ENCODE data around the gene TMEM248. TPM values are rescaled to one million over a fixed set of nuclear protein-coding genes. Genes with fewer than 3 reads are reported as not detected.
A peak's percentile ranks its signal among the peaks of the same experiment; 100 is the strongest.
"Not testable (repeated sequence)": the region's sequence is repeated elsewhere in the genome, so short reads cannot be mapped to it uniquely, and the experiment has no call there.

TMEM248 gene
- total and polyA plus RNA-seq, 5 donors, result 26.9 to 67.3 (median 60.3) TPM

DNA sequence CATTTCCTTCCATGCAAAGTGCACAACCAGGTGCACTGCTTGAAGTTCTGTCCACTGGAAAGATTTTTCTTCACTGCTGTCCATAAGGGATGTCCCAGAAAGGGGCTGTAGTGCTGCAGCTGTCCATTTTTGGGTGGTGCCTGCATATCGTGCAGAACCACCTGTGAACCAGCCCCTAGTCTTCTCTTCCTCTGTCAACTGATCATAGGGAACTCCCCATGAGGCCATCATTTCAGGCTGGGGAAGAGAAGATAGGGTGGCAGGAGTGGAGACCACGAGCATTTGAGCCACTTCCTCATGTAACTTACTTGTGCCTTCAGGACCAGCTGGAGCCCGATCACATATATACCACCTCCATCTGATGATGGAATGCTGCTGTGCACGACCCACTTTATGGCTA lies 12.4 kb upstream of the TMEM248 start:
- ATAC-seq; H3K27ac ChIP-seq (ENCODE audit: low read length); H3K4me1 ChIP-seq (ENCODE audit: control insufficient read depth, insufficient read depth, low read length); H3K9me3 ChIP-seq (ENCODE audit: control insufficient read depth, low read length); intact Hi-C loops (cut with DNase I); H3K4me3 ChIP-seq (ENCODE audit: low read length); DNase-seq; H3K27me3 ChIP-seq (ENCODE audit: control insufficient read depth, insufficient read depth): not testable (repeated sequence)
- WGBS, result 77% methylated on average over 4 of the region's 4 CpGs

DNA sequence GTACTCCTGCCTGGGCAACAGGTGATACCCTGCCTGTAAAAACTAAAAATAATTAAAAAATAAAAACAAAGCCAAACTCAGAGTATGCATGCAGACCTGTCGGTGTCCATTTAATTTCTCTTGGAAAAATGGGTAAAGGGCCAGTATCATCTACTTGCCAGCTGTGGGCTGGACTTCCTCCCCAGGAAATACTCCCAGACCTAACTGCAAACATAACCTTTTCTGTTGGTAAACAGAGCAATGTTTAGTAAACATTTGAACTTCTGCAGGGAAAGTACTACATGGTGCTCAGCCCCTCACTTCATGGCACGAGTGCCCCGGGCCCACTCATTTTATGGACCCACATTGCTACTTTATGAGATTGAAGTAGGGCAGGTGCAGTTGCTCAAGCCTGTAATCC lies 10.2 kb upstream of the TMEM248 start:
- H3K4me1 ChIP-seq (ENCODE audit: control insufficient read depth, insufficient read depth, low read length), result no peaks in the 10 kb centered on the region
- no peaks in the 10 kb centered on the region for H3K27me3 ChIP-seq (ENCODE audit: control insufficient read depth, insufficient read depth)
- 57% methylated on average over 3 of the region's 3 CpGs for WGBS
- no peak overlapping the region for H3K4me3 ChIP-seq (ENCODE audit: low read length)
- no peak overlapping the region for H3K27ac ChIP-seq (ENCODE audit: low read length)
- intact Hi-C loops (cut with DNase I), result no loop called here
- DNase-seq (no peak), ATAC-seq (no peak)
- H3K9me3 ChIP-seq (ENCODE audit: control insufficient read depth, low read length), result no peaks in the 10 kb centered on the region

GRCh38 chr7:66911191-66911590 lies 9.8 kb upstream of the TMEM248 start:
- ATAC-seq; H3K27me3 ChIP-seq (ENCODE audit: control insufficient read depth, insufficient read depth); DNase-seq; H3K4me1 ChIP-seq (ENCODE audit: control insufficient read depth, insufficient read depth, low read length); H3K4me3 ChIP-seq (ENCODE audit: low read length); H3K27ac ChIP-seq (ENCODE audit: low read length); intact Hi-C loops (cut with DNase I); H3K9me3 ChIP-seq (ENCODE audit: control insufficient read depth, low read length): not testable (repeated sequence)
- 97% methylated on average over 2 of the region's 2 CpGs for whole genome bisulfite sequencing

DNA sequence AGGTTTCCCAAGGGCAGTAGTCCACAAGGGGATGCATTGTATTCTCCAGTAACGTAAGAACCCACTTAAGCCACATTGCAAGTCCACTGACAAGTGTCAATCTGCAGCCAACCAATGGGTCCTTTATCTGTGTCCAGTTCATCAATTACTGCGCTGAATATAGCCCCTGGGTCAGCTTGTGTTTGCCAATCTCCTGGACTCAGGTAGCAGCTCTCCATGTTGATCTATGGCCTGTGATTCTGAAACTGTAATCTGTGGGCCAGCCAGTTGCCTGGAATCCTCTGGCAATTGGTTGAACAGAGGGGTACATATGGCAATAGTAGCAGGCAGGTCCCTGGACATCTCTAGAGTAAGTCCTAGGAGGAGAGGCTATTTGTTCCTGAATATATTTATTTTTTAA lies 8.8 kb upstream of the TMEM248 start:
- WGBS, result 65% methylated on average over 2 of the region's 2 CpGs
- Histone ChIP-seq H3K27me3 (ENCODE audit: control insufficient read depth, insufficient read depth) (no peaks in the 10 kb centered on the region), H3K9me3 (ENCODE audit: control insufficient read depth, low read length) (no peaks in the 10 kb centered on the region), H3K27ac (ENCODE audit: low read length) (no peak overlapping the region), H3K4me3 (ENCODE audit: low read length) (no peak overlapping the region), H3K4me1 (ENCODE audit: control insufficient read depth, insufficient read depth, low read length) (no peaks in the 10 kb centered on the region)
- no peak for ATAC-seq
- intact Hi-C loops (cut with DNase I), result no loop called here
- DNase-seq, result no peak

GRCh38 chr7:66913118-66914037 lies 7.6 kb upstream of the TMEM248 start:
- Histone ChIP-seq H3K4me1 (ENCODE audit: control insufficient read depth, insufficient read depth, low read length) (no peaks in the 10 kb centered on the region), H3K9me3 (ENCODE audit: control insufficient read depth, low read length) (no peaks in the 10 kb centered on the region), H3K27ac (ENCODE audit: low read length) (no peak overlapping the region), H3K27me3 (ENCODE audit: control insufficient read depth, insufficient read depth) (no peaks in the 10 kb centered on the region), H3K4me3 (ENCODE audit: low read length) (no peak overlapping the region)
- no peak for DNase-seq
- 89% methylated on average over 12 of the region's 12 CpGs for WGBS
- intact Hi-C loops (cut with DNase I), result no loop called here
- no peak for ATAC-seq

GRCh38 chr7:66917904-66918303 lies 3.1 kb upstream of the TMEM248 start:
- H3K27ac ChIP-seq (ENCODE audit: low read length); H3K9me3 ChIP-seq (ENCODE audit: control insufficient read depth, low read length); intact Hi-C loops (cut with DNase I); H3K4me3 ChIP-seq (ENCODE audit: low read length); H3K4me1 ChIP-seq (ENCODE audit: control insufficient read depth, insufficient read depth, low read length); ATAC-seq; H3K27me3 ChIP-seq (ENCODE audit: control insufficient read depth, insufficient read depth); DNase-seq: not testable (repeated sequence)
- WGBS, result 72% methylated on average over 7 of the region's 7 CpGs

- DNase-seq, result no peak
- H3K4me1 ChIP-seq (ENCODE audit: control insufficient read depth, insufficient read depth, low read length), result no peaks in the 10 kb centered on the region
- WGBS, result 96% methylated on average over 1 of the region's 1 CpG
- H3K4me3 ChIP-seq (ENCODE audit: low read length), result no peak overlapping the region
- H3K27ac ChIP-seq (ENCODE audit: low read length), result no peak overlapping the region
- H3K27me3 ChIP-seq (ENCODE audit: control insufficient read depth, insufficient read depth), result no peaks in the 10 kb centered on the region
- no peaks in the 10 kb centered on the region for H3K9me3 ChIP-seq (ENCODE audit: control insufficient read depth, low read length)
- intact Hi-C loops (cut with DNase I), result no loop called here
- ATAC-seq, result no peak
Measured at GRCh38 chr7:66919304-66919703, 1.7 kb upstream of the TMEM248 start.

GRCh38 chr7:66919704-66920103 lies 1.3 kb upstream of the TMEM248 start:
- intact Hi-C loops (cut with DNase I), result no loop called here
- Histone ChIP-seq H3K4me1 (ENCODE audit: control insufficient read depth, insufficient read depth, low read length) (no peaks in the 10 kb centered on the region), H3K9me3 (ENCODE audit: control insufficient read depth, low read length) (no peaks in the 10 kb centered on the region), H3K27ac (ENCODE audit: low read length) (no peak overlapping the region), H3K27me3 (ENCODE audit: control insufficient read depth, insufficient read depth) (no peaks in the 10 kb centered on the region), H3K4me3 (ENCODE audit: low read length) (no peak overlapping the region)
- DNase-seq, result no peak
- ATAC-seq, result no peak
- WGBS, result 95% methylated on average over 4 of the region's 4 CpGs

DNA sequence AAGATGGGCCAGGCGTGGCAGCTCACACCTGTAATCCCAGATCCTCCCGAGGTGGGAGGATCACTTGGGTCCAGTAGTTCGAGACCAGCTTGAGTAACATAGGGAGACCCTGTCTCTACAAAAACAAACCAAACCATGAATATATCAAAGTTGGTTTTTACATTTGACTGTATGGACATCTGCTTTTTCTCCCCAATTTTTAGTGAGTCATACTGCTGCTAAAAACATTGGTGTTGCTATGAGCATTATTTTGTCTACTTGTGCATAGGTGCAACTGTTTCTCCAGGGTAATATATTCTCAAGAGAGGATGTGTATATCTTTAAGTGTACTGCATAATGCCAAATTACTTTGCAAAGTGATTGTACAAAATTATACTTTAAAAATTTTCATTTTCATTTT lies 769 bp upstream of the TMEM248 start:
- Histone ChIP-seq H3K4me1 (ENCODE audit: control insufficient read depth, insufficient read depth, low read length) (no peaks in the 10 kb centered on the region), H3K27ac (ENCODE audit: low read length) (no peak overlapping the region), H3K4me3 (ENCODE audit: low read length) (peak overlapping the region; percentile 88), H3K9me3 (ENCODE audit: control insufficient read depth, low read length) (no peaks in the 10 kb centered on the region), H3K27me3 (ENCODE audit: control insufficient read depth, insufficient read depth) (no peaks in the 10 kb centered on the region)
- no peak for ATAC-seq
- DNase-seq, result no peak
- 87% methylated on average over 3 of the region's 3 CpGs for WGBS
- intact Hi-C loops (cut with DNase I), result no loop called here

- DNase-seq, result peak; percentile 47 to 73 (median 68)
- peak; percentile 21 to 29 for ATAC-seq
- Histone ChIP-seq H3K4me1 (ENCODE audit: control insufficient read depth, insufficient read depth, low read length) (no peaks in the 10 kb centered on the region), H3K4me3 (ENCODE audit: low read length) (peak overlapping the region; percentile 88), H3K9me3 (ENCODE audit: control insufficient read depth, low read length) (no peaks in the 10 kb centered on the region), H3K27me3 (ENCODE audit: control insufficient read depth, insufficient read depth) (no peaks in the 10 kb centered on the region), H3K27ac (ENCODE audit: low read length) (peak overlapping the region; percentile 74)
- intact Hi-C loops (cut with DNase I), result no loop called here
- under 1% methylated on average over 47 of the region's 47 CpGs for WGBS
Measured at GRCh38 chr7:66921396-66921917, 432 bp downstream of the TMEM248 start.

DNA sequence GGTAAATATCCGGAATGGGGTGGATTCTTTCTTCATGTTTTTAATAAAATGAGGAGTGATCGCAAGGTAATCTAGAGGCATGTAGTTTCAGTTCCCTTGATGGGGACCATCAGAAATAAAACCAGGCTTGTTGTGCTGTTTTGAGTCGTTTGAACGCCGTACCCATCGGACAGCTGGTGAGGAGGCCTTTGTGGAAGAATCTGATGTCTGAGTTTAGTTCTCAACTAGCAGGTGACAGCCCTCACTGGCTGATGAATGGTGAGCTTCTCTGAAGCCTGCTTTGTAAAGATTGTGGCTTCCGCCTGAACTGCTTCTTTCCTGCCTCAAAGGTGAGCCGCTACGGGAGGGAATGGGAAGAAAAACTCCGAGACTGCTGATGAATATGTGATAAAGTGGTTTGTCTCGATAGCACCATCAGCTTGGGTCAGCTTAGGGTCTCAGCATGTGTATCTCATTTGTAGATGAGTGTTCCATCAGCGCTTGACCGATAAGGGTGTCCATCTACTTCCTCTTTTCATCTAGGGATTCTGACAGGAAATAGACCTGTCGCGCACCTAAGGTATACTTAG lies 977 bp downstream of the TMEM248 start:
- no peak overlapping the region for H3K27ac ChIP-seq (ENCODE audit: low read length)
- 7% methylated on average over 15 of the region's 15 CpGs for WGBS
- H3K27me3 ChIP-seq (ENCODE audit: control insufficient read depth, insufficient read depth), result no peaks in the 10 kb centered on the region
- peak overlapping the region; percentile 88 for H3K4me3 ChIP-seq (ENCODE audit: low read length)
- no peaks in the 10 kb centered on the region for H3K9me3 ChIP-seq (ENCODE audit: control insufficient read depth, low read length)
- no peak for ATAC-seq
- DNase-seq, result no peak
- intact Hi-C loops (cut with DNase I), result no loop called here
- no peaks in the 10 kb centered on the region for H3K4me1 ChIP-seq (ENCODE audit: control insufficient read depth, insufficient read depth, low read length)
